Measurements from ENCODE around the gene NADSYN1.
A peak's percentile ranks its signal among the peaks of the same experiment; 100 is the strongest.

The NADSYN1 gene

GRCh38 chr11:71453037-71453917, at the start of gene NADSYN1:
NADSYN1 (plus strand) TSS chr11:71453203; CDS start chr11:71453297, 94 bp downstream.
- H3K27me3 Mint-ChIP-seq (ENCODE audit: low read depth) = no peaks in the 10 kb centered on the region

DNA sequence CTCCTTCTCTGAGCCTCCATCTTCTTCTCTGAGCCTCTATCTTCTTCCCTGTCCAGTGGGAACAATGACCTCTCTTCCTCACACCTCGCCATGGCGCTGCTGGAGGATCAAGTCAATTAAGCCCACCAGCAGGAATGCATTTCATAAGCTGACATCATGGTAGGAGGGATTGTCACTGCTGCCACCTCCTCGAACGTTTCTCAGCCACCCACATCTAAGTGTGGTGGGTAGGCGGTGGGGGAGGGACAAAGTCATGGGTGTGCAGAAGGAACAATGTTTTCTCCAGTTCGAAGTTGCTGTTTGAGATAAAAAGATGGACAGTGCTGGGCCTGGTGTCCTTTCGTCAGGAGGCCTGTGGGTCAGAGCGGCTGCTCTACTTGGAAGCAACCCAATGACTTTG, 48.8 kb upstream of the NADSYN1 start:
- Mint-ChIP-seq H3K36me3 (ENCODE audit: low read depth) (no peaks in the 10 kb centered on the region), H3K9me3 (peaks cover 8% of the 10 kb centered on the region), H3K4me3 (no peak overlapping the region), H3K4me1 (no peaks in the 10 kb centered on the region), H3K27me3 (ENCODE audit: low read depth) (peaks cover 21% of the 10 kb centered on the region), H3K27ac (no peak overlapping the region)
- TF ChIP-seq, protein P1, sequence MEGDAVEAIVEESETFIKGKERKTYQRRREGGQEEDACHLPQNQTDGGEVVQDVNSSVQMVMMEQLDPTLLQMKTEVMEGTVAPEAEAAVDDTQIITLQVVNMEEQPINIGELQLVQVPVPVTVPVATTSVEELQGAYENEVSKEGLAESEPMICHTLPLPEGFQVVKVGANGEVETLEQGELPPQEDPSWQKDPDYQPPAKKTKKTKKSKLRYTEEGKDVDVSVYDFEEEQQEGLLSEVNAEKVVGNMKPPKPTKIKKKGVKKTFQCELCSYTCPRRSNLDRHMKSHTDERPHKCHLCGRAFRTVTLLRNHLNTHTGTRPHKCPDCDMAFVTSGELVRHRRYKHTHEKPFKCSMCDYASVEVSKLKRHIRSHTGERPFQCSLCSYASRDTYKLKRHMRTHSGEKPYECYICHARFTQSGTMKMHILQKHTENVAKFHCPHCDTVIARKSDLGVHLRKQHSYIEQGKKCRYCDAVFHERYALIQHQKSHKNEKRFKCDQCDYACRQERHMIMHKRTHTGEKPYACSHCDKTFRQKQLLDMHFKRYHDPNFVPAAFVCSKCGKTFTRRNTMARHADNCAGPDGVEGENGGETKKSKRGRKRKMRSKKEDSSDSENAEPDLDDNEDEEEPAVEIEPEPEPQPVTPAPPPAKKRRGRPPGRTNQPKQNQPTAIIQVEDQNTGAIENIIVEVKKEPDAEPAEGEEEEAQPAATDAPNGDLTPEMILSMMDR (IDR thresholded peaks at IDR 0.05; ENCODE audit: unreplicated experiment in 3 of 3) = no peak

More at GRCh38 chr11:71453037-71453917, at the start of gene NADSYN1:
- Mint-ChIP-seq H3K4me1 (peaks cover 36% of the 10 kb centered on the region), H3K36me3 (ENCODE audit: low read depth) (peaks cover 17% of the 10 kb centered on the region), H3K9me3 (no peaks in the 10 kb centered on the region), H3K27ac (peak within 1 kb of the TSS; percentile 4 to 34 (median 30)), H3K4me3 (peak within 1 kb of the TSS; percentile 78 to 93 (median 91))
- TF ChIP-seq, protein P1 (IDR thresholded peaks at IDR 0.05; ENCODE audit: unreplicated experiment in 3 of 3) = no peak

GRCh38 chr11:71406681-71407080, 46.3 kb upstream of the NADSYN1 start:
- Mint-ChIP-seq H3K36me3 (ENCODE audit: low read depth) (no peaks in the 10 kb centered on the region), H3K4me3 (no peak overlapping the region), H3K27me3 (ENCODE audit: low read depth) (peaks cover 22% of the 10 kb centered on the region), H3K4me1 (no peaks in the 10 kb centered on the region), H3K9me3 (peaks cover 13% of the 10 kb centered on the region), H3K27ac (no peak overlapping the region)
- TF ChIP-seq, protein P1 (IDR thresholded peaks at IDR 0.05; ENCODE audit: unreplicated experiment in 3 of 3) = no peak

DNA sequence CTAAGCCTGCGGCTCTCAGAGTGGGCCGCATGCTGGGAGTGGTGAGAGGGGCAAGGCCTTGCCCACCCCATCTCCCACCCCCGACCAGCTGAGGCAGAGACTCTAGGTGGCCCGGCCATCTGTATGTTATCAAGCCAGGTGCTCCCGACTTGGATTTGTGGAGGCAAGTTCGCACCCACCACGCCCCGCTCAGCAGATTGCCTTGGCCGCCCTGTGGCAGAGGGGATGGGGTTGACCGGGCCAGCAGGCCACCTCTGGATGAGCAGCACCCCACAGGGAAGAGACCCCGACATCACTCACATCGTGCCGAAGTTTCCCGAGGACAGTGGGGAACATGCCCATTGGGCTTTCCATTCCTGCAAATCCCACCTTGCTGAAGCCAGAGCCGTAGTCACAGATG, 45.6 kb upstream of the NADSYN1 start:
- Mint-ChIP-seq H3K4me1 (no peaks in the 10 kb centered on the region), H3K27me3 (ENCODE audit: low read depth) (peaks cover 18% of the 10 kb centered on the region), H3K4me3 (no peak overlapping the region), H3K36me3 (ENCODE audit: low read depth) (no peaks in the 10 kb centered on the region), H3K9me3 (peaks cover 13% of the 10 kb centered on the region), H3K27ac (no peak overlapping the region)
- TF ChIP-seq, protein P1 (IDR thresholded peaks at IDR 0.05; ENCODE audit: unreplicated experiment in 3 of 3) = no peak

DNA sequence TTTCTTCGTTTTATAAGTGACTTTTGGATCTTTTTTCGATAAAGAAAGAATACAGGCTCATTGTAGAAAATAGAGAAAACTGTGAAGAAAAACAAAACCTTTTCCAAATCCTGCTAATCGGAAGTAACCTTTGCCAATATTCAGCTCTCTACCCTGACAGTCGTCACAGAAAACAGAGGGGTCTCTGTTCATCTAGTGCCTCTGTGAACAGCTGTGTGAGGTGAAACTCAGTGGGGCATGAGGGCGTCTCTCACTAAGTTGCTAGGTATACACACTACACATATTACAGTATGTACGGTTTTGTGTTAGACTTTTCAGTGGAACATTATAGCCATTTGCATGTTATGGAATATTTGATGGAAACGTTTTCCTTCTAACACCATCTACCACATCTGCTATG, 44.2 kb upstream of the NADSYN1 start:
- Mint-ChIP-seq H3K27ac (no peak overlapping the region), H3K27me3 (ENCODE audit: low read depth) (peaks cover 18% of the 10 kb centered on the region), H3K4me3 (no peak overlapping the region), H3K4me1 (no peaks in the 10 kb centered on the region), H3K36me3 (ENCODE audit: low read depth) (no peaks in the 10 kb centered on the region), H3K9me3 (peaks cover 13% of the 10 kb centered on the region)
- TF ChIP-seq, protein P1 (IDR thresholded peaks at IDR 0.05; ENCODE audit: unreplicated experiment in 3 of 3) = no peak

Data from nephron (organoid).